HepG2 (cell line): ENCODE data around the gene PLBD1.

Experiments
- ARID5B ChIP-seq: IDR thresholded peaks from 2 replicates; pipeline ENCODE4 v1.4.0; 2020; ENCODE audit warnings: mild to moderate bottlenecking, missing genetic modification reagents
- CAMTA2 ChIP-seq: sonication (generic); formaldehyde crosslinking; IDR thresholded peaks from 2 replicates; pipeline ENCODE4 v1.4.0; 2020; ENCODE audit warnings: mild to moderate bottlenecking, missing genetic modification reagents, borderline replicate concordance
- EZH2 ChIP-seq: conservative IDR thresholded peaks from 2 replicates; pipeline ENCODE4 v1.6.1; 2012; ENCODE audit warnings: mild to moderate bottlenecking, low read depth, low read length, moderate library complexity
- NCOA5 ChIP-seq: sonication (generic); formaldehyde crosslinking; IDR thresholded peaks from 2 replicates; pipeline ENCODE4 v1.4.0; 2020; ENCODE audit warnings: missing genetic modification reagents
- NR2F2 ChIP-seq: IDR thresholded peaks from 2 replicates; pipeline ENCODE4 v1.6.1; 2012; ENCODE audit warnings: low read depth, inconsistent platforms, borderline replicate concordance
- POLR2AphosphoS5 ChIP-seq: IDR thresholded peaks from 2 replicates; pipeline ENCODE4 v1.6.1; 2012; ENCODE audit warnings: low read depth, low read length
- SETDB1 ChIP-seq: sonication (generic); formaldehyde crosslinking; IDR thresholded peaks from 2 replicates; pipeline ENCODE4 v1.5.1; 2020; ENCODE audit warnings: missing genetic modification reagents, mild to moderate bottlenecking, borderline replicate concordance
- SYNCRIP ChIP-seq: fragments of 200-400 bp; formaldehyde crosslinking; IDR thresholded peaks from 2 replicates; pipeline ENCODE4 v1.6.1; 2018; ENCODE audit warnings: mild to moderate bottlenecking, low read depth, low read length; ENCODE audit not compliant: insufficient read depth
- ZNF354B ChIP-seq: sonication (generic); formaldehyde crosslinking; IDR thresholded peaks from 2 replicates; pipeline ENCODE4 v1.8.0; 2022; ENCODE audit warnings: mild to moderate bottlenecking, missing genetic modification reagents
- TF ChIP-seq, protein P1 (sequence below): sonication (generic); formaldehyde crosslinking; IDR thresholded peaks from 2 replicates; pipeline ENCODE4 v1.5.1; 2020; ENCODE audit warnings: mild to moderate bottlenecking, missing genetic modification reagents, moderate library complexity

DNA sequence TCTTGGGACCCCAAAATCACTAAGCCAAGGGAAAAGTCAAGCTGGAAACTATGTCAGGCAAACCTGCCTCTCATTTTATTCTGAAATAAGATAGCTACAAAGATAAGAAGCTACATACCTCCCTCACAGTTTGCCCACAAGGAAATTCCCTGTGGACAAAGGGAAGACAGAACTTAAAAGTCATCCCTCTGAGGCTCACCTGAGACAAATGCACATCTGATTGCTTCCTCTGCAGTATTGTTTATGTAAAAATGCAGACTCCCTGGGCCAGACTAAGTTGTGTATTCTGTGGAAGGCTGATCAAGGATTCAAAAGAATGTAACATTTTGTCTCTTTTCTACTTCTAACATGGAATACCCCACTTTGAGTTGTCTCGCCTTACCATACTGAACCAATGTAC is 2.5 kb upstream of the PLBD1 start:
- TF ChIP-seq EZH2 (no peak), ZNF354B (CRISPR knock-in tag) (no peak), ARID5B (CRISPR knock-in tag) (no peak), NCOA5 (no peak), POLR2AphosphoS5 (no peak), CAMTA2 (CRISPR knock-in tag) (no peak), NR2F2 (no peak), SETDB1 (CRISPR knock-in tag) (no peak), SYNCRIP (no peak)
- TF ChIP-seq, protein P1, sequence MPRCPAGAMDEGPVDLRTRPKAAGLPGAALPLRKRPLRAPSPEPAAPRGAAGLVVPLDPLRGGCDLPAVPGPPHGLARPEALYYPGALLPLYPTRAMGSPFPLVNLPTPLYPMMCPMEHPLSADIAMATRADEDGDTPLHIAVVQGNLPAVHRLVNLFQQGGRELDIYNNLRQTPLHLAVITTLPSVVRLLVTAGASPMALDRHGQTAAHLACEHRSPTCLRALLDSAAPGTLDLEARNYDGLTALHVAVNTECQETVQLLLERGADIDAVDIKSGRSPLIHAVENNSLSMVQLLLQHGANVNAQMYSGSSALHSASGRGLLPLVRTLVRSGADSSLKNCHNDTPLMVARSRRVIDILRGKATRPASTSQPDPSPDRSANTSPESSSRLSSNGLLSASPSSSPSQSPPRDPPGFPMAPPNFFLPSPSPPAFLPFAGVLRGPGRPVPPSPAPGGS, result no peak
